Spleen (tissue), 11 donors: ENCODE measurements around the gene RAD51B. TPM values are rescaled to one million over a fixed set of nuclear protein-coding genes. Genes with fewer than 3 reads are reported as not detected.

ENCODE experiments used
- DNase-seq: peaks from one replicate; pipeline ENCODE4 v3.0.0-alpha.2; 2020
- H3K27ac ChIP-seq, 8 donors: fragments of 200-600 bp; sonication (generic) in 7 of 8; 1 replicate in 4 of 8; 2 replicates in 4 of 8; pipeline versions ENCODE4 v1.5.0 to v1.8.0; 2016 to 2021; ENCODE audit warnings: inconsistent platforms in 4 of 8, mild to moderate bottlenecking in 4 of 8, moderate library complexity in 1 of 8
- H3K27me3 ChIP-seq, 7 donors: fragments of 200-600 bp; sonication (generic) in 6 of 7; replicated peaks in 1 of 7; 1 replicate in 4 of 7; 2 replicates in 3 of 7; pipeline versions ENCODE4 v1.5.0 to v1.8.0; 2016 to 2021; ENCODE audit warnings: inconsistent platforms in 3 of 7, mild to moderate bottlenecking in 1 of 7
- H3K36me3 ChIP-seq, 6 donors: fragments of 200-600 bp; sonication (generic) in 5 of 6; 1 replicate in 4 of 6; 2 replicates in 2 of 6; pipeline versions ENCODE4 v1.5.0 to v1.8.0; 2016 to 2021; ENCODE audit warnings: inconsistent platforms in 2 of 6
- H3K4me1 ChIP-seq, 6 donors: fragments of 200-600 bp; sonication (generic) in 5 of 6; 1 replicate in 3 of 6; 2 replicates in 3 of 6; pipeline versions ENCODE4 v1.5.0 to v1.8.0; 2016 to 2021; ENCODE audit warnings: inconsistent platforms in 3 of 6
- H3K4me3 ChIP-seq, 8 donors: fragments of 200-600 bp; sonication (generic) in 7 of 8; 1 replicate in 4 of 8; 2 replicates in 4 of 8; pipeline versions ENCODE4 v1.5.0 to v1.8.0; 2016 to 2021; ENCODE audit warnings: inconsistent platforms in 4 of 8, mild to moderate bottlenecking in 4 of 8, moderate library complexity in 2 of 8
- H3K9me3 ChIP-seq, 8 donors: fragments of 200-600 bp; sonication (generic) in 7 of 8; 1 replicate in 4 of 8; 2 replicates in 4 of 8; pipeline versions ENCODE4 v1.5.0 to v1.8.0; 2016 to 2021; ENCODE audit warnings: inconsistent platforms in 4 of 8
- POLR2A ChIP-seq, 3 donors: fragments of 450-650 bp; IDR thresholded peaks; one replicate each; pipeline ENCODE4 v1.5.1; 2017; ENCODE audit warnings: antibody characterized with exemption in 3 of 3, mild to moderate bottlenecking in 1 of 3
- POLR2AphosphoS5 ChIP-seq, 3 donors: sonication (generic); formaldehyde crosslinking; IDR thresholded peaks; one replicate each; pipeline ENCODE4 v1.5.1; 2017; ENCODE audit warnings: antibody characterized with exemption in 3 of 3
- WGBS, 5 donors: extraction: QIAGEN DNeasy Blood & Tissue Kit in 3 of 5; methylation state at CpG; one replicate each; pipeline versions ENCODE4 v1.1.5 to v1.1.7; 2013 to 2018; 5-methylcytosine and 5-hydroxymethylcytosine counted together
- intact Hi-C: fragments of 100-400 bp; cut with DNase I; formaldehyde crosslinking; loops from one replicate; pipeline ENCODE4 v1.15.0; 2023; ENCODE audit warnings: low total_unique reads
- polyA plus RNA-seq, 3 donors: library from polyadenylated mRNA; stranded (reverse); fragments of 200-250 nt; gene quantifications; one replicate each; pipeline ENCODE4 v1.2.1, GENCODE V29; 2013
- total RNA-seq, 7 donors: library from RNA; depleted of rRNA in 3 of 7; stranded (reverse); fragments of >200 nt in 3 of 7; fragmentation: NEBNext Ultra II Directional in 4 of 7; extraction: Animal tissue kit (Norgen Biotek cat#: 25700) in 4 of 7; gene quantifications; one replicate each; pipeline versions ENCODE4 v1.1.0 to v1.2.1, GENCODE V29; 2016 to 2021
- TF ChIP-seq, protein P1 (sequence below), 11 experiments: fragments of 200-600 bp in 7 of 11; fragments of 450-650 bp in 4 of 11; sonication (generic) in 4 of 11; IDR thresholded peaks in 8 of 11; conservative IDR thresholded peaks in 3 of 11; 1 replicate in 7 of 11; 2 replicates in 4 of 11; pipeline versions ENCODE4 v1.4.0 to v1.8.0; 2016 to 2021; ENCODE audit warnings: antibody characterized with exemption in 11 of 11, inconsistent platforms in 4 of 11, mild to moderate bottlenecking in 1 of 11
- donor health status: healthy with polysubstance abuse.
- donor health status: DM: no; HTN: no; CAD: no; lungs with moderate emphysema.
- donor health status: DM: no; HTN: no; CAD: no.
- donor health status: Bipolar disorder and iron deficiency.
- donor health status: healthy.
- donor health status: DM: no; HTN: no; CAD: no.
- donor health status: DM: yes; HTN: yes; CAD: no.

Gene RAD51B
- total and polyA plus RNA-seq, 10 donors: 4.2 to 43.7 (median 29.8) TPM

DNA sequence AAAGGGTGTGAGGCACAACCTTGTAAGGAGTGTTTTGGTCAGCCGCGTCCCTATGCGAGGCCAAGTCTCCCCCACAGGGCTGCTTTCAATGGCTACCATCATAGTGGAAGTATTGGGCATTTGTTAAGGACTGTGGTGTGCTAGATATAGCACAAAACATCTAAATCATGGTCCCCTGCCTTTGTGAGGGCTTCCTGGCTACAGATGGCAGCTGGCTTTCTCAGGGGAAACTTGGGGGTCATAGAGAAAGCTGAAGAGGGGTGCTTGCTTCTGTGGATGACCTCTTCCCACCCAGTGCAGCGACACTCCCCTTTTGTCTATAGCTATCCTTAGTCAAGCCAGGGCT is 657.5 kb downstream of the RAD51B start:
- H3K9me3 ChIP-seq: no peaks in the 10 kb centered on the region
- peaks cover 0 to 69% (median 19%) of the 10 kb centered on the region in 6 donors for H3K4me1 ChIP-seq
- intact Hi-C loops: no loop called here
- WGBS, 5 donors: 83 to 100% (median 97%) methylated on average over 4 of the region's 4 CpGs
- no peak for DNase-seq
- no peak overlapping the region for H3K4me3 ChIP-seq
- peak overlapping the region; percentile 61 to 94 (median 84) for H3K27ac ChIP-seq
- H3K27me3 ChIP-seq: no peaks in the 10 kb centered on the region
- H3K36me3 ChIP-seq: no peaks in the 10 kb centered on the region
- TF ChIP-seq POLR2AphosphoS5 (IDR thresholded peaks at IDR 0.05) (no peak), POLR2A (IDR thresholded peaks at IDR 0.05) (no peak)
- TF ChIP-seq, protein P1, sequence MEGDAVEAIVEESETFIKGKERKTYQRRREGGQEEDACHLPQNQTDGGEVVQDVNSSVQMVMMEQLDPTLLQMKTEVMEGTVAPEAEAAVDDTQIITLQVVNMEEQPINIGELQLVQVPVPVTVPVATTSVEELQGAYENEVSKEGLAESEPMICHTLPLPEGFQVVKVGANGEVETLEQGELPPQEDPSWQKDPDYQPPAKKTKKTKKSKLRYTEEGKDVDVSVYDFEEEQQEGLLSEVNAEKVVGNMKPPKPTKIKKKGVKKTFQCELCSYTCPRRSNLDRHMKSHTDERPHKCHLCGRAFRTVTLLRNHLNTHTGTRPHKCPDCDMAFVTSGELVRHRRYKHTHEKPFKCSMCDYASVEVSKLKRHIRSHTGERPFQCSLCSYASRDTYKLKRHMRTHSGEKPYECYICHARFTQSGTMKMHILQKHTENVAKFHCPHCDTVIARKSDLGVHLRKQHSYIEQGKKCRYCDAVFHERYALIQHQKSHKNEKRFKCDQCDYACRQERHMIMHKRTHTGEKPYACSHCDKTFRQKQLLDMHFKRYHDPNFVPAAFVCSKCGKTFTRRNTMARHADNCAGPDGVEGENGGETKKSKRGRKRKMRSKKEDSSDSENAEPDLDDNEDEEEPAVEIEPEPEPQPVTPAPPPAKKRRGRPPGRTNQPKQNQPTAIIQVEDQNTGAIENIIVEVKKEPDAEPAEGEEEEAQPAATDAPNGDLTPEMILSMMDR (IDR thresholded peaks at IDR 0.05 in 8 of 11, conservative IDR thresholded peaks at IDR 0.05 in 3 of 11): no peak

DNA sequence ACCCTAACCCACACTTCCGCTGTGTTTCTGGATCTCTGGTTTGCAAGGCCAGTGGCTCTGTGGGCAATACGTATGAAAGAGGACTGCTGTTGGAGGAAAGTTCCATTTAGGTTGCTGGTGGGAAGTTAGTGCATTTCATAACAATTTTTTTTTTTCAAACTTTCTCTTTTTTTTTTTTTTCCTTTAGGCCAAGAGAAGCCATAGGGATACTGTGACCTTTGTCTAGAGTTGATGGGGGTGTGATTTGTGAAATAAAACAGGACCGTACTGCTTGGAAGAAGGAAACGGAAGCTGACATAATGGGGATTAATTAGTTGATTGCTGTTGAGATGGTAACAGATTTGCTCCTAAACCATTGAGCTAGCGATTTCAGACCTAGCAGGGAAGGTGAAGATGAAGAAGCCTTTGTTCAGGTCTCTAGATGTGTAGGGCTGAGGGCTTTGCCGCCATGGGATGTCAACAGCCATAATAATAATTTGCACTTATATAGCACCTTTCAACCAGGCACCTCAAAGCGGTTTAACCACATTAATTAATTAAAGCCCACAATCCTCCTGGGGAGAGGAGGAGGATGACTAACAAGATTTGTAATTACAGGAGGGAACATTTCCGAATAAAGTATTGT is 658.0 kb downstream of the RAD51B start:
- Histone ChIP-seq H3K4me3 (no peak overlapping the region), H3K36me3 (no peaks in the 10 kb centered on the region), H3K27me3 (no peaks in the 10 kb centered on the region), H3K9me3 (no peaks in the 10 kb centered on the region), H3K27ac (peak overlapping the region; percentile 61 to 94 (median 84)), H3K4me1 (peaks cover 0 to 68% (median 18%) of the 10 kb centered on the region in 6 donors)
- 83 to 91% (median 88%) methylated on average over 8 of the region's 8 CpGs for WGBS, 5 donors
- no peak for DNase-seq
- no peak for TF ChIP-seq POLR2A (IDR thresholded peaks at IDR 0.05)
- TF ChIP-seq, protein P1 (IDR thresholded peaks at IDR 0.05 in 8 of 11, conservative IDR thresholded peaks at IDR 0.05 in 3 of 11): no peak
- no peak for TF ChIP-seq POLR2AphosphoS5 (IDR thresholded peaks at IDR 0.05)
- intact Hi-C loops: no loop called here

DNA sequence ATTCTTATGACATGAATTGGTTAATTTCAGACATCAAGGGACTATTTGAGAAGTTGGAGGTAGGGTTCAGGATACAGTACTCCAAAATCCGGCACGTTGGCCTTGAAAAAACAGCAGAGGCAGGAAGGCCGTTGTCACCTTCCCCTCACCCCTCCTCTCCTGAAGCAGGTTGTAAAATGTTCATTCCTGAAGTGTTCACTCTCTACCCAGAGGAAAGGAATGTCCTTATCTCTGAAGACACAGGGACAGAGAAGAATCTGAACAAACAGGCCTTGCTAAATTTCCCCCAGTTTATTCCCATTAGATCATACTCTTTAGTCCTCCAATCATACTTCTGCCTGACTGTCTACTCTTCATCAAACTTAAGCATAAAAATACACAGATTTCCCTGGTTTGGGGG is 659.7 kb downstream of the RAD51B start:
- intact Hi-C loops: no loop called here
- Histone ChIP-seq H3K27ac (peak overlapping the region in 1 of 8 donors; percentile 94), H3K4me1 (peaks cover 9 to 68% (median 25%) of the 10 kb centered on the region in 6 donors), H3K9me3 (no peaks in the 10 kb centered on the region), H3K36me3 (no peaks in the 10 kb centered on the region), H3K4me3 (no peak overlapping the region), H3K27me3 (no peaks in the 10 kb centered on the region)
- WGBS, 5 donors: 53 to 89% (median 86%) methylated on average over 3 of the region's 3 CpGs
- no peak for DNase-seq
- TF ChIP-seq POLR2AphosphoS5 (IDR thresholded peaks at IDR 0.05) (no peak), POLR2A (IDR thresholded peaks at IDR 0.05) (no peak)
- TF ChIP-seq, protein P1 (IDR thresholded peaks at IDR 0.05 in 8 of 11, conservative IDR thresholded peaks at IDR 0.05 in 3 of 11): no peak

DNA sequence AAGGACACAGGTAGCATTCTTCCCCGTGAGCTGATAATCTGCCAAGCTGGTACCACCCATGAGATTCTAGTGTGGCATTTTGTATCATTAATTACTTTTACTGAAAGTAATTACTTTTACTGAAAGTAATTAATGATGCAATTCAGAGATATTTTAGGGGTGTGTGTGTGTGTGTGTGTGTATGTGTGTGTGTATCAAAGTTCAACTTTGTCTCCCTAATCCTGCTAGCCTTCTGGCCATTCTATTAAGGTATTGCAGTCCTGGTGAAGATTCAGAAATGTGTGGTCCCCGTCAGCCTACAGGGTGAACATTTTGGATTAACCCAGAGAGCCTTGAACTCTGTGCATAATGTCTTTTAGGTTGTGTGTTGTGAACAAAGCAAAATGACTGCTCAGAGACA is 662.4 kb downstream of the RAD51B start:
- no peak for TF ChIP-seq POLR2A (IDR thresholded peaks at IDR 0.05)
- Histone ChIP-seq H3K27ac (peak overlapping the region in 1 of 8 donors; percentile 77), H3K4me1 (peaks cover 8 to 57% (median 14%) of the 10 kb centered on the region in 6 donors), H3K4me3 (no peak overlapping the region), H3K9me3 (no peaks in the 10 kb centered on the region), H3K36me3 (no peaks in the 10 kb centered on the region), H3K27me3 (no peaks in the 10 kb centered on the region)
- WGBS, 5 donors: 92 to 100% (median 95%) methylated on average over 2 of the region's 2 CpGs
- intact Hi-C loops: no loop called here
- no peak for DNase-seq
